CD14-positive monocyte (primary cell): ENCODE measurements around the gene WWOX. TPM values are rescaled to one million over a fixed set of nuclear protein-coding genes. Genes with fewer than 3 reads are reported as not detected.

Source experiments
- DNase-seq, 3 donors: peaks; one replicate each; pipeline ENCODE4 v3.0.0-alpha.2; 2011 to 2022
- H2AFZ ChIP-seq: 2 replicates; pipeline ENCODE4 v1.6.0; 2012; ENCODE audit warnings: mild to moderate bottlenecking, low read depth, low read length, inconsistent platforms; ENCODE audit not compliant: insufficient read depth, poor library complexity, severe bottlenecking
- H3K27ac ChIP-seq, 2 donors: 1 replicate in 1 of 2; 2 replicates in 1 of 2; pipeline ENCODE4 v1.5.1; 2012 to 2013; ENCODE audit warnings: low read length in 2 of 2, control low read depth in 1 of 2, inconsistent platforms in 1 of 2, low read depth in 1 of 2, mild to moderate bottlenecking in 1 of 2
- H3K27me3 ChIP-seq, 2 donors: one replicate each; pipeline versions ENCODE4 v1.6.0 to v1.6.1; 2011 to 2013; ENCODE audit warnings: low read length in 2 of 2; ENCODE audit not compliant: control insufficient read depth in 2 of 2, insufficient read depth in 2 of 2
- H3K36me3 ChIP-seq, 2 donors: replicated peaks in 1 of 2; 1 replicate in 1 of 2; 2 replicates in 1 of 2; pipeline versions ENCODE4 v1.5.1 to v1.6.1; 2012 to 2013; ENCODE audit warnings: low read length in 2 of 2, control low read depth in 1 of 2, inconsistent platforms in 1 of 2, mild to moderate bottlenecking in 1 of 2; ENCODE audit not compliant: insufficient read depth in 2 of 2, control insufficient read depth in 1 of 2
- H3K4me1 ChIP-seq, 2 donors: 1 replicate in 1 of 2; 2 replicates in 1 of 2; pipeline versions ENCODE4 v1.5.1 to v1.6.1; 2012 to 2013; ENCODE audit warnings: low read length in 2 of 2, control low read depth in 1 of 2, inconsistent platforms in 1 of 2, mild to moderate bottlenecking in 1 of 2, moderate library complexity in 1 of 2; ENCODE audit not compliant: insufficient read depth in 2 of 2, control insufficient read depth in 1 of 2
- H3K4me2 ChIP-seq: replicated peaks from 2 replicates; pipeline ENCODE3; 2012; ENCODE audit warnings: low read length, moderate library complexity, mild to moderate bottlenecking; ENCODE audit not compliant: poor library complexity, severe bottlenecking; ENCODE audit errors: extremely low read depth
- H3K4me3 ChIP-seq, 3 experiments: fragments of 200-600 bp in 1 of 3; sonication (generic) in 1 of 3; replicated peaks in 1 of 3; 1 replicate in 2 of 3; 2 replicates in 1 of 3; pipeline ENCODE4 v1.5.1; 2011 to 2013; ENCODE audit warnings: low read length in 3 of 3, mild to moderate bottlenecking in 3 of 3, control low read depth in 2 of 3, low read depth in 2 of 3, inconsistent platforms in 1 of 3, moderate library complexity in 1 of 3
- H3K79me2 ChIP-seq: 2 replicates; pipeline ENCODE4 v1.6.0; 2012; ENCODE audit warnings: mild to moderate bottlenecking, control low read depth, inconsistent platforms, low read length, moderate library complexity; ENCODE audit not compliant: insufficient read depth
- H3K9ac ChIP-seq: 2 replicates; pipeline ENCODE4 v1.6.0; 2017; ENCODE audit warnings: low read length, mild to moderate bottlenecking; ENCODE audit not compliant: insufficient read depth, poor library complexity, severe bottlenecking
- H3K9me3 ChIP-seq, 2 donors: replicated peaks in 1 of 2; 1 replicate in 1 of 2; 2 replicates in 1 of 2; pipeline versions ENCODE4 v1.5.1 to v1.6.1; 2012 to 2013; ENCODE audit warnings: low read length in 2 of 2, control low read depth in 1 of 2; ENCODE audit not compliant: control insufficient read depth in 1 of 2, insufficient read depth in 1 of 2
- H4K20me1 ChIP-seq: 2 replicates; pipeline ENCODE4 v1.6.0; 2012; ENCODE audit warnings: mild to moderate bottlenecking, low read length, control low read depth, moderate library complexity; ENCODE audit not compliant: insufficient read depth
- H3K27ac Mint-ChIP-seq, 7 donors: one replicate each; pipeline ENCODE4 v1.8.0; 2020; ENCODE audit warnings: mild to moderate bottlenecking in 7 of 7, mixed read lengths in 7 of 7, moderate library complexity in 6 of 7, inconsistent platforms in 2 of 7
- H3K27me3 Mint-ChIP-seq, 3 donors: one replicate each; pipeline ENCODE4 v1.8.0; 2021 to 2022; ENCODE audit warnings: low read depth in 3 of 3, mild to moderate bottlenecking in 3 of 3, mixed read lengths in 3 of 3, moderate library complexity in 3 of 3, inconsistent platforms in 1 of 3
- H3K36me3 Mint-ChIP-seq, 2 donors: one replicate each; pipeline ENCODE4 v1.8.0; 2020; ENCODE audit warnings: mixed read lengths in 2 of 2, inconsistent platforms in 1 of 2, mild to moderate bottlenecking in 1 of 2
- H3K4me1 Mint-ChIP-seq: one replicate; pipeline ENCODE4 v1.8.0; 2020; ENCODE audit warnings: mild to moderate bottlenecking, mixed read lengths
- H3K4me3 Mint-ChIP-seq, 2 donors: one replicate each; pipeline ENCODE4 v1.8.0; 2020; ENCODE audit warnings: mild to moderate bottlenecking in 2 of 2, mixed read lengths in 2 of 2, moderate library complexity in 1 of 2
- H3K9me3 Mint-ChIP-seq, 7 donors: one replicate each; pipeline ENCODE4 v1.8.0; 2020 to 2022; ENCODE audit warnings: mixed read lengths in 7 of 7, mild to moderate bottlenecking in 6 of 7, moderate library complexity in 6 of 7, inconsistent platforms in 2 of 7
- WGBS: methylation state at CpG from one replicate; pipeline ENCODE4 v1.1.5; 2013; ENCODE audit warnings: missing lambda C conversion rate; ENCODE audit not compliant: insufficient coverage; 5-methylcytosine and 5-hydroxymethylcytosine counted together
- intact Hi-C, 2 donors: fragments of 100-400 bp; cut with micrococcal nuclease; formaldehyde crosslinking; loops; one replicate each; pipeline versions ENCODE4 v1.15.0 to v1.15.1; 2023
- polyA plus RNA-seq, 3 donors: library from polyadenylated mRNA; depleted of rRNA in 1 of 3; unstranded in 2 of 3; stranded (reverse) in 1 of 3; fragments of 300-500 nt in 2 of 3; fragments of >200 nt in 1 of 3; fragmentation: Illumina TruSeq in 2 of 3; gene quantifications; 1 replicate in 2 of 3; 2 replicates in 1 of 3; pipeline ENCODE4 v1.2.3, GENCODE V29; 2012 to 2021
- TF ChIP-seq, protein P1 (sequence below): fragments of 200-600 bp; IDR thresholded peaks from one replicate; pipeline ENCODE4 v1.8.0; 2022; ENCODE audit warnings: antibody characterized with exemption, mild to moderate bottlenecking

Gene WWOX
- polyA plus RNA-seq, 3 donors = 4.0 to 7.0 (median 6.3) TPM

DNA sequence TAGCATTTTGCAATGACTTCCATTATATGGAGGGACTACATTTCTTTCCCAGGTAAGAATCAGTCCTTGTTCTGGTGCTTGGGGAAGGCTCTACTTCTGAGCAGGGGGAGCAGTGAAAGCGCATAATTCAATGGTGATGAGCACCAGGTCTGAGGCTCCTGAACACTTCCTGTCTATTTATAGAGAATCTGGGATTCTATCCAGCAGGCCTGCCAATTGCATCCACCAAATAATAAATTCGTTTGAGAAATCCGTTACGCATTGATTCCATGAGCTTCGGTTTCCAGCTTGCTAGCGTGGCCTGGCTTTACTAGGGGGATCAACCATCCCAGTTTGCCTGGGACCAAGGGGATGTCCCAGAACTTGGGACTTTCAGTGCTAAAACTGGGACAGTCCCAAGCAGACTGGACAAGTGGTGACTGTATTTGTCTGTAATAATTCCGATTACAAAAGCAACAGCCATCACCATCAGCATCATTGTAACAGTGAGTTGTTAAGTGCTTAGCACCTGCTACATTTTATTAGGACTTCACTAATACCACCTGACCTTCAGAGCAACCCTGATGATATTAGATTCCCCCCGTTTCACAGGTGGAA is 1151.1 kb downstream of the WWOX start:
- no peaks in the 10 kb centered on the region for H3K4me1 ChIP-seq
- no peak overlapping the region for H3K27ac Mint-ChIP-seq
- no peaks in the 10 kb centered on the region for H3K36me3 Mint-ChIP-seq
- H3K27ac ChIP-seq = no peak overlapping the region
- no peak overlapping the region for H3K9ac ChIP-seq
- no peaks in the 10 kb centered on the region for H4K20me1 ChIP-seq
- H3K4me1 Mint-ChIP-seq = no peaks in the 10 kb centered on the region
- intact Hi-C loops = no loop called here
- H3K4me3 Mint-ChIP-seq = no peak overlapping the region
- no peaks in the 10 kb centered on the region for H3K36me3 ChIP-seq
- peaks cover 0 to 4% (median 2%) of the 10 kb centered on the region in 7 donors for H3K9me3 Mint-ChIP-seq
- TF ChIP-seq, protein P1, sequence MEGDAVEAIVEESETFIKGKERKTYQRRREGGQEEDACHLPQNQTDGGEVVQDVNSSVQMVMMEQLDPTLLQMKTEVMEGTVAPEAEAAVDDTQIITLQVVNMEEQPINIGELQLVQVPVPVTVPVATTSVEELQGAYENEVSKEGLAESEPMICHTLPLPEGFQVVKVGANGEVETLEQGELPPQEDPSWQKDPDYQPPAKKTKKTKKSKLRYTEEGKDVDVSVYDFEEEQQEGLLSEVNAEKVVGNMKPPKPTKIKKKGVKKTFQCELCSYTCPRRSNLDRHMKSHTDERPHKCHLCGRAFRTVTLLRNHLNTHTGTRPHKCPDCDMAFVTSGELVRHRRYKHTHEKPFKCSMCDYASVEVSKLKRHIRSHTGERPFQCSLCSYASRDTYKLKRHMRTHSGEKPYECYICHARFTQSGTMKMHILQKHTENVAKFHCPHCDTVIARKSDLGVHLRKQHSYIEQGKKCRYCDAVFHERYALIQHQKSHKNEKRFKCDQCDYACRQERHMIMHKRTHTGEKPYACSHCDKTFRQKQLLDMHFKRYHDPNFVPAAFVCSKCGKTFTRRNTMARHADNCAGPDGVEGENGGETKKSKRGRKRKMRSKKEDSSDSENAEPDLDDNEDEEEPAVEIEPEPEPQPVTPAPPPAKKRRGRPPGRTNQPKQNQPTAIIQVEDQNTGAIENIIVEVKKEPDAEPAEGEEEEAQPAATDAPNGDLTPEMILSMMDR = no peak
- no peak overlapping the region for H3K4me2 ChIP-seq
- H3K79me2 ChIP-seq = no peaks in the 10 kb centered on the region
- no peaks in the 10 kb centered on the region for H3K27me3 ChIP-seq
- DNase-seq = no peak
- no peak overlapping the region for H3K4me3 ChIP-seq
- WGBS = 97% methylated on average over 4 of the region's 8 CpGs
- peaks cover 0 to 7% (median 3%) of the 10 kb centered on the region in 3 donors for H3K27me3 Mint-ChIP-seq
- H2AFZ ChIP-seq = no peak overlapping the region
- H3K9me3 ChIP-seq = no peaks in the 10 kb centered on the region

DNA sequence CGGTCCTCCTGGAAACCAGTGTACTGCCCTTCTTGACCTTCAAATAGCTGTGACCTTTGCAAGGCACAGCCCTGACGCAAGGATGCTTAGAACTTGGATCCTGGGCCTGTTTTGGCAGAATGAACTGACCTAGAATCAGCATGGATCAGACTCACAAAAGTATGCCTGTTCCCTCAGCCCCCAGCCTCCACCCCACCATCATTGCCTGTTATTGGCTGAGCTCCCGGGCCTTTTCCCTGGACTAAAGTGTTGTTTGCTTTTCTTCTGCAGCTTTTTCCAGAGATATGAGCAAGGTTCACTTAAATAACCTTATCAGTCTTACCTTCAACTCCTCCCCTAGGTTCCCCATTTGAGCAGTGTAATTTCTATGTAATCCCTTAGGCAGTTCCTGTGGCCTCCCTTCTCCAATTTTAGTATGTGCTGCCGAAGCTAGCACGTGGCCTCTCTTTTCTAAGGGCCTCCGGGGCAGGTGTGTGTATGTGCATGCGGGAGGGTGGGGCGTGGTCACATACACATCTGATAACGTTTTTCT is 1153.7 kb downstream of the WWOX start:
- Mint-ChIP-seq H3K27ac (no peak overlapping the region), H3K9me3 (peaks cover 0 to 2% (median 0%) of the 10 kb centered on the region in 7 donors), H3K4me3 (no peak overlapping the region), H3K36me3 (no peaks in the 10 kb centered on the region), H3K27me3 (peaks cover 0 to 5% (median 3%) of the 10 kb centered on the region in 3 donors), H3K4me1 (no peaks in the 10 kb centered on the region)
- Histone ChIP-seq H3K4me1 (no peaks in the 10 kb centered on the region), H3K4me3 (no peak overlapping the region), H3K36me3 (no peaks in the 10 kb centered on the region), H3K79me2 (no peaks in the 10 kb centered on the region), H3K9ac (no peak overlapping the region), H3K4me2 (no peak overlapping the region), H3K9me3 (no peaks in the 10 kb centered on the region), H3K27me3 (no peaks in the 10 kb centered on the region), H2AFZ (no peak overlapping the region), H3K27ac (no peak overlapping the region), H4K20me1 (no peaks in the 10 kb centered on the region)
- no peak for DNase-seq
- TF ChIP-seq, protein P1 = no peak
- 100% methylated on average over 2 of the region's 9 CpGs for WGBS
- intact Hi-C loops = no loop called here
